Cardiac muscle cell (in vitro differentiated cells and primary cell): ENCODE measurements around the gene PTPN4. TPM values are rescaled to one million over a fixed set of nuclear protein-coding genes. Genes with fewer than 3 reads are reported as not detected.
A peak's percentile ranks its signal among the peaks of the same experiment; 100 is the strongest.
"Not testable (repeated sequence)": the region's sequence is repeated elsewhere in the genome, so short reads cannot be mapped to it uniquely, and the experiment has no call there.

Experiments used
- DNase-seq, 2 donors: peaks; one replicate each; pipeline versions ENCODE4 v3.0.0 to v3.0.0-alpha.2; 2010 to 2017; ENCODE audit warnings: low read depth in 1 of 2, low spot score in 1 of 2
- H3K27ac ChIP-seq: fragments of 200-600 bp; sonication (generic); 2 replicates; pipeline ENCODE4 v1.5.1; 2016
- H3K27me3 ChIP-seq: fragments of 200-600 bp; sonication (generic); 2 replicates; pipeline ENCODE4 v1.6.0; 2016; ENCODE audit warnings: control low read depth
- H3K36me3 ChIP-seq: fragments of 200-600 bp; sonication (generic); 2 replicates; pipeline ENCODE4 v1.5.1; 2016; ENCODE audit warnings: control low read depth
- H3K4me1 ChIP-seq: fragments of 200-600 bp; sonication (generic); 2 replicates; pipeline ENCODE4 v1.8.1; 2017; ENCODE audit warnings: low read depth, mild to moderate bottlenecking, mixed run types
- H3K4me3 ChIP-seq: fragments of 200-600 bp; sonication (generic); 2 replicates; pipeline ENCODE4 v1.5.1; 2016; ENCODE audit warnings: mild to moderate bottlenecking
- H3K9me3 ChIP-seq: fragments of 200-600 bp; sonication (generic); 2 replicates; pipeline ENCODE4 v1.5.1; 2017; ENCODE audit warnings: low read depth, mild to moderate bottlenecking, control low read depth
- CTCF ChIP-seq: IDR thresholded peaks from 2 replicates; pipeline ENCODE4 v1.5.1; 2012; ENCODE audit warnings: low read depth, mild to moderate bottlenecking, low read length
- polyA plus RNA-seq: library from polyadenylated mRNA; unstranded; fragments of >200 nt; fragmentation: Nextera tagmentation; extraction: Ambion mirVana; gene quantifications from 2 replicates; pipeline ENCODE4 v1.2.1, GENCODE V29; 2016
- total RNA-seq: library from RNA; depleted of rRNA; stranded (reverse); fragments of >200 nt; gene quantifications from 2 replicates; pipeline ENCODE4 v1.2.3, GENCODE V29; 2016

PTPN4 gene
- total and polyA plus RNA-seq, 2 experiments from 2014 or later: 26.3 to 70.3 TPM

GRCh38 chr2:120016800-120017199, 257.1 kb downstream of the PTPN4 start:
- Histone ChIP-seq H3K4me3 (no peak overlapping the region), H3K4me1 (peaks cover 4% of the 10 kb centered on the region), H3K36me3 (peaks cover 6% of the 10 kb centered on the region), H3K27ac (no peak overlapping the region), H3K9me3 (no peaks in the 10 kb centered on the region), H3K27me3 (no peaks in the 10 kb centered on the region)
- DNase-seq: no peak
- no peak for TF ChIP-seq CTCF

DNA sequence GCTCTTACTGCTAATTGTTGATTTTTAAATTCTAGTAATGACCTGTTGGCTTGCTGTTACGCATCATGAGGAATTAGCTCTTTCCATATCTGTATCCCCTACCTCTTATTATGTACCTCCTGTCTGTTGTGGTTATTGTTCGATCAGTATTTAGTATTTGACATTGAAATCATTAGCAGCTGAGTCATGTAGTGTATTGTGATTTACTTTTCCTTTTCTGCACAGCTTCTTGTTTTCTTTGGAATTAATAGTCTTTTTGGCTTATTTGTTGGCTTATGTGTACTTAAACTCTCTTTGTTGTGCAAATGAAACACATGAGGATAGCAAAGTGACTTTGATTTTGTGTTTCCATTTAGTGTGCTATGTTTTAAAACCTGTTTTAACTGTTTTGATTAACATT, 257.5 kb downstream of the PTPN4 start:
- Histone ChIP-seq H3K27me3 (no peaks in the 10 kb centered on the region), H3K36me3 (peaks cover 6% of the 10 kb centered on the region), H3K4me1 (peaks cover 4% of the 10 kb centered on the region), H3K27ac (no peak overlapping the region), H3K9me3 (no peaks in the 10 kb centered on the region), H3K4me3 (no peak overlapping the region)
- no peak for TF ChIP-seq CTCF
- DNase-seq: no peak

DNA sequence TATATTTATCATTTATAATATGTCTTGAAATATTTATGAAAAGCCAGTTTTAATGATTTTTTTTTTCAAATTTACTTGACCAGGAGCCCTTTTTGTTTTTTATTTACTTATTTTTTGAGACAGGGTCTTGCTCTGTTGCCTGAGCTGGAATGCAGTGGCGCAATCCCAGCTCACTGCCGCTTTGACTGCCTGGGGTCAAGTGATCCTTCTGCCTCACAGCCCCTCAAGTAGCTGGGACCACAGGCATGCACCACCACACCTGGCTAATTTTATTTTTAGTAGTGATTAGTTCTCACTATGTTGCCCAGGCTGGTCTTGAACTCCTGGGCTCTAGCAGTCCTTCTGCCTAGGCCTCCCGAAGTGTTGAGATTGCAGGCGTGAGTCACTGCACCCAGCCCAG, 258.8 kb downstream of the PTPN4 start:
- no peak for DNase-seq

DNA sequence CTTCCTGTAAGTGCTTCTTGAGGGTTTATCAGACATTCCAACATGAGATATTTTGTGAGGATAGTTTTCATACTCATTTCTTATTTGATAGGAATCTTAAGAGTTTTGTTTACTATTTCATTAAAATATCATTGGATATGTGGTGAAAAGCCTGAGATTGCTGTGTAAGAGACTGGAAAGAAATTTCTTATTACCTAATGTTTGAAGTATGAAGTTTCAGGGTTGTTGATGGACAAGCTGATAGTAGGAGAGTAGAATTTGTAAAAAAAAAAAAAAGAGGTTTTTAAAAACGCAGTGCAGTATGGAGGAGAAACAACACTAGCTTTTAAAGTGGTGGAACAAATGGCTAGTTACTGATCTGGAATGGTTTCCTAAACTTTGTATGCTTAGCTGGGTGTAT, 260.8 kb downstream of the PTPN4 start:
- Histone ChIP-seq H3K27ac (no peak overlapping the region), H3K27me3 (no peaks in the 10 kb centered on the region), H3K4me1 (no peaks in the 10 kb centered on the region), H3K4me3 (no peak overlapping the region), H3K9me3 (no peaks in the 10 kb centered on the region), H3K36me3 (peaks cover 6% of the 10 kb centered on the region)
- no peak for DNase-seq
- TF ChIP-seq CTCF: no peak

More for the DNA sequence above, 258.8 kb downstream of the PTPN4 start:
- TF ChIP-seq CTCF: no peak
- H3K36me3 ChIP-seq: peaks cover 6% of the 10 kb centered on the region
- no peaks in the 10 kb centered on the region for H3K9me3 ChIP-seq
- no peak overlapping the region for H3K4me3 ChIP-seq
- no peak overlapping the region for H3K27ac ChIP-seq
- H3K27me3 ChIP-seq: no peaks in the 10 kb centered on the region
- H3K4me1 ChIP-seq: peaks cover 4% of the 10 kb centered on the region

DNA sequence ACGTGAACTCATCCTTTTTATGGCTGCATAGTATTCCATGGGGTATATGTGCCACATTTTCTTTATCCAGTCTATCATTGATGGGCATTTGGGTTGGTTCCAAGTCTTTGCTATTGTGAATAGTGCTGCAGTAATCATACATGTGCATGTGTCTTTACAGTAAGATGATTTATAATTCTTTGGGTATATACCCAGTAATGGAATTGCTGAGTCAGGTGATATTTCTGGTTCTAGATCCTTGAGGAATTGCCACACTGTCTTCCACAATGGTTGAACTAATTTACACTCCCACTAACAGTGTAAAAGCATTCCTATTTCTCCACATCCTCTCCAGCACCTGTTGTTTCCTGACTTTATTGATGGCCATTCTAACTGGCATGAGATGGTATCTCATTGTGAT, 262.8 kb downstream of the PTPN4 start:
- not testable (repeated sequence) for H3K27ac ChIP-seq, H3K36me3 ChIP-seq, H3K27me3 ChIP-seq, H3K4me3 ChIP-seq, H3K9me3 ChIP-seq, DNase-seq, H3K4me1 ChIP-seq

DNA sequence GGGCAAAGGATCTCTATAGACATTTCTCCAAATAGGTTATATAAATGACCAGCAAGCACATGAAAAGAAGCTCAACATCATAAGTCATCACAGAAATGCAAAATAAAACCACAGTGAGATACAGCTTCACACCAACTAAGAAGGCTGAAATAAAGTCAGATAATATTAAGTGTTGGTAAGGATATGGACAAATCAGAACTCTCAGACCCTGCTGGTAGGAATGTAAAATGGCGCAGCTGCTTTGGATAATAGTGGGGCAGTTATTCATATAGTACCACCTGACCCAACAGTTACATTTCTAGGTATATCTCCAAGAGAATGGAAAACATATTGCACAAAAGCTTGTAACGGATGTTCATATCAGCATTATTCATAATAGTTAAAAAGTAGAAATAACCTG, 267.2 kb downstream of the PTPN4 start:
- no peak overlapping the region for H3K4me3 ChIP-seq
- H3K27ac ChIP-seq: no peak overlapping the region
- DNase-seq: no peak
- no peaks in the 10 kb centered on the region for H3K27me3 ChIP-seq
- no peaks in the 10 kb centered on the region for H3K36me3 ChIP-seq
- peak; percentile 19 for TF ChIP-seq CTCF
- H3K4me1 ChIP-seq: no peaks in the 10 kb centered on the region
- H3K9me3 ChIP-seq: no peaks in the 10 kb centered on the region
